Epidermal melanocyte (primary cell): ENCODE data around the gene DIS3L2.
"Not testable (repeated sequence)": the region's sequence is repeated elsewhere in the genome, so short reads cannot be mapped to it uniquely, and the experiment has no call there.

Source experiments
- DNase-seq: peaks from one replicate; pipeline ENCODE4 v3.0.0; 2011; ENCODE audit warnings: low spot score; ENCODE audit not compliant: insufficient read length

DIS3L2 gene

GRCh38 chr2:232008907-232009638, 47.6 kb downstream of the DIS3L2 start:
- DNase-seq: no peak

DNA sequence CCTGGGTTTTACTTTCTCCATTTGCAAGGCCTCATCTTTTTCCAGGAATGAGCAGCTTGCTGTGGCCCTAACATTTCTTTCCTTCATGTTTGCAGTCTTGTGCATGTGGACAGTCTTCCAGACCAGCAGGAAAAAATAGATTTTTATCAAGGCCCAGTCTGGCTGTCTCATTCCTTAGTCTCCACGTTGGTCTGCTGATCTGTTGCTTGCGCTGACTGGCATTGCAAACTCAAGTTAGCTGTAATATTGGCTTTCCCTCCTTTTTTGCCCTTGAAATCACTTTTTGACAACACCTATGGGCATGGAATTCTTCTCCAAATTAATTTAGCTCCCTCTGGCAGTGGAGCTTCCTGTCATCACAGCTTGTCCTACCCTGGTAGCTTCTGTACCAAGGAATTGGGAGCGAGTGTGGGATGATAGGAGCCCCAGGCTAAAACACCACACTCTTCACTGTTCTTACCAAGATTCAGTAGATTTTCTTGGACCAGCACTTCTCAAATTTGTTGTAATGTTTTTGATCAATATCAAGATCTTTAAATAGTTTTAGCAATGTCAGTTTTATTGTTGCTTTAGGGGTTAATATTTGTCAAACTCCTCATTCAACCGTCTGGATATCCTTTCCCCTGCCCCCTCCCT, 48.2 kb downstream of the DIS3L2 start:
- no peak for DNase-seq

DNA sequence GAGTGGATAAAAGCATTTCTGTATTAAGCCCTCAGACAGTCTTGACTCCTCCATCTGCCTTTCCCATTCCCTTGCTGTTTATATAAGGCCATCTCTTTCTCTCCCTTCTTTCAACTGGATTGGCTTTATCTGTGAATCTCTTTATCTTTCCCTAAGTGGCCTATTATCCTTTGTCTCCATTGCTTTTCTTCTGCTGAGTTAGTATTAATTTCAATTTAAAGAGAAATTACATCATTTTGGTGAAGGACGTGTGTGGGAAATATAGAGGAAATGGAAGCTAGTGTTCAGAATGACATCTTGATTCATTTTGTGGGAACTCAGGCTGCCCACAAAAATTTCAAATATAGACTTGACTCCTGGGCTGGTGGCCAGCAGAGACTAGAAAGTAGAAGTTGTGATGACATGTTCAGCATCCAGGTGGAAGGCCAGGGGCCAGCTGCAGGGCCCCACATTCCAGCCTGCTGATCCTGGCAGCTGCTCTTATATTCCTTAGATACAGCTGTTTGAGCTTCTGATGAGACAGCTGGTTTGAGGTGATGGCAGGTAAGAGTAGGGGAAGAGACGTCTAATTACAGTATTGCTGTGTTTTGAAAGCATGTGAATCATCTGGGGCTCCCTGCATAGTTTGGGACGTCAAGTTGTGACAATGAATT, 52.3 kb downstream of the DIS3L2 start:
- DNase-seq: peak; percentile 30

DNA sequence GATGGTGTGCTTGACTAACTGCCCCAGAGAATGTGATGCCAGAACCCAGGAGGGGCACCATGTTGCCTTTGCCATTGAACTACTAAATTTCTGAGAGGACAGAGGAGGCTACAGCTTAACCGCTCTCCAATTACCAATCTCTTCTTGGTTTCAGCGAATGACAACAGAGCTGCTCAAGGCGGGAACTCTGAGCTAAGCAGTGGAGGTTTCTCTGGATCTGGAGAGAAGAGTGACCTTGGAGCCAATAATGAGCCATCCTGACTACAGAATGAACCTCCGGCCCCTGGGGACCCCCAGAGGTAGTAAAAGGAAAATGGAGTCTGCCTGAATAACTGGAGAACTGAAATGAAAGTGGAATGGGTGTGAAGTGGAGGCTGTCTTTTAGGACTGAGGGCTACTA, 53.2 kb downstream of the DIS3L2 start:
- no peak for DNase-seq

GRCh38 chr2:232018181-232018580, 56.7 kb downstream of the DIS3L2 start:
- DNase-seq: no peak

DNA sequence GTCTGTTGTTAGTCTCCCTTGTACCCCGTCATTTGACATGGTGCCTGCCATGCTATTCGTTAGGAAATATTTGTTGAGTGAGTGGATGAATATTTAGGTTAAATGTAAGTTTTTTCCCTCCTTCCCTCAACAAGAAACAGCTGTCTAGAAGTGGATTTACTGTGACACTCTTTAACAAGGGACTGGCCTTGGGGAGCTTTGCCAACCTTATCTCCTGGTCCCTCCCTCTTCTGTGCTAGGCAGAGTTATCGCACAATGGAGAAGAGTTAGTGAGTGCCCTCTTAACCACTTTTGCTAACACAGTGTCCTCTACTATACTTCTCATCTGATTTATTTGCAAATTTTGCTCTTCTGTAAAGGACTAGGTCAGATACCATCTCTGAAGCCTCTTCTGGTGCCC, 61.2 kb downstream of the DIS3L2 start:
- no peak for DNase-seq

GRCh38 chr2:232023426-232023825, 61.9 kb downstream of the DIS3L2 start:
- DNase-seq: no peak

DNA sequence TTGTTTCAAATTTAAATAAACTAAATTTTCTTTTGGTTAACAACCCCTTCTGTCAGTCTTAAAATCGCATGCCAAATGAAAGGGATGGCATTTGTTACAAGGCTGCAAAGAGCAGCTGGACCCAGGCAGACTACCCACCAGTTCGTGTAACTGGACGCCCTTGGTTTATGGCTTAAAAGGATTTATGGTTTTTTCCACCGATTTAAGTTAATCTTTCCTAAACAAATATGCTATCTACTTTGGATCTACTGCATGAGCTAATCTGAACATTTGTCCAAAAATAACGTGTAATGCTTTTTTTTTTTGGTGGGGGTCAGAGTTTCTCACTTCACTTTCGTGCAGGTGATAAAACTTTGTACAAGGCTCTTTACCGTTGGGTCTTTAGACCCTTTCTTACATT, 62.9 kb downstream of the DIS3L2 start:
- no peak for DNase-seq

DNA sequence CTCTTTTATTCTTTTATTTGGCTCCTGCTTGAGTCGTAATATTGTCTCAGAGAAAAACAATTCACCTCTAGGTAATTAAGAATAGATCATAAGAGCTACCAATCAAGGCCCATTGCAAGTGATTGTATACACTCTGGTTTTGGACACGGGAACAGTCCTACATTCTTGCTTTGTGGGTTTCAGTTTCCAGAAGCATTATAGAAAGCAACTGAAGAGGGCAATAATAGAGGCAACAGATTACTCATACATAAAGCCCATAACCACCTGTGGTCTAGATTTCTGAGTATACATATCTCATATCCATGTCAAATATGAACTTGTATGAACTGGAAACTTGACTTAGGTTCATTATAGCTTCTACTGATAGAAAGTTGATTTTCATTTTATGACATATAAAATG, 65.4 kb downstream of the DIS3L2 start:
- DNase-seq: no peak

DNA sequence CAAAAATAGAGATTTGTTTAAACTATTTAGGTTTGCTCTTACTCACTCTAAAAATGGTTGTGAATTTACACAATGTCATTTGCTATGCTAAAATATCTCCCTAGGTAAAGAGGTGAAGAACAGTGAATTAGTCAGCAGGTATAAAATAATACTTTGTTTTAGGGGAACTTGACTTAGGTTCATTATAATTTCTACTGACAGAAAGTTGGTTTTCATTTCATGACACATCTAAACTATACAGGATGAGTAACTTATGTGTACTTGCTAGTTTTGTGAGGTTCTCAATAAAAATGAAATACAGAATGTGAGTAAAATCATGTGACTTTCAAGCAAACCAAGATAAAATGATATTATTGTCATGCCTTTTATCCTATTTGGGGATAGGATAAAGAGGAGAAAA, 66.0 kb downstream of the DIS3L2 start:
- DNase-seq: no peak

DNA sequence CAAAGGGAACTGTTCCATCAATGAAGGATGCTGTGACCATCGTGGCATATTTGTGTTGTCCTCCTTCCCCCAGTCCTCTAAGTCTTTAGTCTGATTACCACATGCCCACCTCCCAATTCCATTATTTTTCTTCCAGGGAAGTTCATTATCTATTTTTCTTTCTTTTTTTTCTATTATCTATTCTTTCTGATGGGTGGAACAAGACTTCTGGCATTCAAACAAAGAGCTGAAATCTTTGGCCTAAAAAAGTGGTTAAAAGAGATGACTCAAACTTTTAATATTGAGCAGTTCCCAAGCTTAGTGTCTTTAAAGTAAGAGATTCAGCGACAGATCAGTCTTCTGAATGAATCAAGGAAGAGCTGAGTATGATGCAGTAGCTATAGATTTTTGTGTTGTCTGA, 66.6 kb downstream of the DIS3L2 start:
- DNase-seq: no peak

GRCh38 chr2:232028631-232029030, 67.1 kb downstream of the DIS3L2 start:
- no peak for DNase-seq

DNA sequence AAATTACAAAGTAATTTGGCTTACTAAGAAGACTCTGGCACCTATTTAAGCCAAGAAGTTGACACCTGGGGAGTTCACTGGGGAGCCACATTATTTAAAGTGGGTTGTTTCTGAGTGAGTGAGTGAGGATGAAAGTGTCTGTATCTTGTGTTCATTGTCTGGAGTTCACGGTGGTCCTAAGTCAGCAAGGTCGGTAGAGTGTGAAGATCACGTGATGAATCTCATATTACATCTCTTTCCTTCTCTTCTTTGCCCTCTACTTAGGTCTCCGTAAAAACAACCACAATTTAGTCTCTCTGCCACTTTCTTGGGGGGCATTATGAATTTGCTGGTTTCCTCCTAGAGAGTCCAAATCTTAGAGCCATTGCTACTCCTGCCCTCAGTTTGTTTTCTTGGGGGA, 67.8 kb downstream of the DIS3L2 start:
- no peak for DNase-seq

DNA sequence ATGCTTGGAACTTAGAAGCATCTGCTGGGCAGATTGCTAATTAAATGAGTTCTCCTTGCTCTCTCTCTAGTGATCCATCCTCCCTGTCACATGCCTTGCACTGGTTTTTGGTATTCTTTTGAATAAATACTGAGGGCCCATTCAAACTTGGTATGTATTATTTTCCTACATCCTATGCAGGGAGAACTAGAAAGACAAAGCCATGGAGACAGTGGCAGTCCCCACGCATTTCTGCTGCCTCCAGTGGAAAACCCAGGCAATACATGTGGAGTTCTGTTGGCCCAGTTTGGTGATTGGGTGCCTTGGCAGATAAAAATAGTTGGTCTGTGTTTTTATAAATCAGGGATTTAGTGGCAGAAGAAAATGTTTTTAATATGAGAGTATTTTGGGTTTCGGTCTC, 68.7 kb downstream of the DIS3L2 start:
- DNase-seq: no peak

GRCh38 chr2:232035292-232035691, 73.8 kb downstream of the DIS3L2 start:
- not testable (repeated sequence) for DNase-seq

- DNase-seq: not testable (repeated sequence)
Measured at GRCh38 chr2:232036876-232037275, 75.4 kb downstream of the DIS3L2 start.

- DNase-seq: no peak
Measured at GRCh38 chr2:232038251-232038880, 76.9 kb downstream of the DIS3L2 start.

DNA sequence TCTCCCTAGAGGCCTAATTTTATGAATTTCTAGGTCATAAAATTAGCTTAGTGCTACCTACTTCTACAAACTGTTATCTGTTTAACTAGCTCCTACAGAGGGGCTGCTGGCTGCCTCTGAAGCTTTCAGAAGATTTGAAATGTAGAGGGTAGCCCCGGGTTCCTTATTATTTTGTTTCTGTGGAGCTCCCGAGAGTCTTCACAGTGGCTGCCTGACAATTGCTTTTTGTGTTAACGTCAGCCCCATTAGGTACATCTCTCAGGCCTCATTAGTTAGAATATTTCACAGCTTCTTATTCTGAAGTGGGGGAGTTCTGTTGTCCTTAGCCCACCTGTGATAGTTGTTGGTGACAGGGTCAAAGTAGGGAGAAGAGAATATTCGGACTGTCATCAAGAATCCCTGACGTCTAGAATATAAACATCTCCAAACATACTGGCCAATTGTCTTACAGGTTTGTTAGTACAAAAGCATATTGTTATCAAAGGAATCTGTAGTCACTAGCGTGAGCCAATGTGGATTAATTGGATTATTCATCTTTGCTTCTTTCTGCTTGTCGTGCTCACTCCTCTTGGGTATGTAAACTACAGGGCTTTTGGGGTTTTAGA, 77.5 kb downstream of the DIS3L2 start:
- no peak for DNase-seq

DNA sequence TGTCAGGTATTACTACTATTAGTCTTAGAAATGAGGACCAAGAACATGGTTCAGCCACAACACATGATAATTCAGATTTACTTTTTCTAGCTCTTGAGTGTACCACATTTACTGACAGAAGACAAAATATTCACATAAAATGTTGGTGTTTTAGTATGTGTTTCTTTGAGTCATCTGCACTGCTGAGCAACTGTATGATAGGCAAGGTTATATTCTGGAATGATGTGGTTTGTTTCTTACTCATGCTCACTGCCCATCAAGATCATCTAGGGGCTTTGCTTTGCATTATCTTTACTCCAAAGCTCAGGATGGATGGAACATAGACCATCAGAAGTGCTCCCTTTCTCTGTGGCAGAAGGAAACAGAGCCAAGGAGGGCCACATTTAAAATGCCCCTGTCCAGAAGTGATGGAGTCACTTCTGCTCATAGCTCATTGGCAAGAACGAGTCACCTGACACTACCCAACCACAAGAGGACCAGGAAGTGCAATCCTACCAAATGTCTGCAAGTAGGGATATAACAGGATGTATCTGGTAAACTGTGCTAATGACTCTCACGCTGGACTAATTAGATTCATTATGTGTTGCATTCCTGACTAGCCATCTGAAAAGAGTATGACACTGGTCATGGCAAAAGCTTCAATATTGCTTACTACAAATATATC, 81.5 kb downstream of the DIS3L2 start:
- no peak for DNase-seq

DNA sequence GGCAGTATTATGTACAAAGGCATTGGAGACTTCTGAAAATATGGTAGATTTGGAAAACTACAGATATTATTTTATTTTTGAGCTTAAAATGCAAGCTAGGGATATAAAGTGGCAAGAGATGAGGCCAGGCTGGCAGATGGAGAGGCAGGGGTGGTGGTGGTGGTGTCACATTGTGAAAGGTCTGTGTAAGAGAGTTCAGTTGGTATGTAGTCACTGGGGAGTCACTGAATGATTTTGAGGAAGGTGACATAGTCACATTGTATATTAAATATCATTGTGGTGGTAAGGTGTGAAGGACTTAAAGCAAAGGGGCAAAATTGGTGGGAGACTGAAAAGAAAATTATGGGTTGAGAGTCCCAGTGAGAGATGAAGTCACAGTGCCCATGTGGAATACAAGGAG, 82.5 kb downstream of the DIS3L2 start:
- no peak for DNase-seq

- DNase-seq: no peak
Measured at GRCh38 chr2:232049350-232049749, 87.8 kb downstream of the DIS3L2 start.
